MM.1S (cell line): ENCODE measurements around the gene G3BP1.

Experiments used
- EZH2 ChIP-seq: fragments of 300-600 bp; sonication (generic); optimal IDR thresholded peaks from 2 replicates; pipeline ENCODE3; 2017; ENCODE audit warnings: low read depth, mild to moderate bottlenecking, antibody characterized with exemption, low read length, mixed read lengths
- EZH2phosphoT487 ChIP-seq: fragments of 300-600 bp; sonication (generic); IDR thresholded peaks from 2 replicates; pipeline ENCODE4 v1.6.1; 2018; ENCODE audit warnings: antibody characterized with exemption, low read length
- TF ChIP-seq, protein P1 (sequence below): fragments of 300-600 bp; sonication (generic); IDR thresholded peaks from 2 replicates; pipeline ENCODE4 v1.5.1; 2016; ENCODE audit warnings: antibody characterized with exemption, low read length, mixed read lengths

DNA sequence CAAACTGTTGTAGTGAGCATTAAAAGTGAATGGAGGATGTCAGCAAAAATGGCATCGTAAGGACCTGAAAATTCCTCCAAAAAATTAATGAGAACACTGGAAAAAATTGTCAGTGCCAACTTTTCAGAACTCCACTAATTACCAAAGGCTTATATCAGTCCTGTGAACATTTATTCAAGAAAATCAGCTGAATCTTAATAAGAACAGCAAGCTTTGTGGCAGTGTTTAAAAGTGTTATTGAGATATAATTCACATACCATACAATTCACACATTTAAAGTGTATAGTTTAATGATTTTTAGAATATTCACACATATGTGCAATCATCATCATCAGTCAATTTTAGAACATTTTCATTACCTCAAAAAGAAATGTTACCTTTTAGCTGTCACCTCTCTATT, 57.6 kb downstream of the G3BP1 start:
- TF ChIP-seq, protein P1, sequence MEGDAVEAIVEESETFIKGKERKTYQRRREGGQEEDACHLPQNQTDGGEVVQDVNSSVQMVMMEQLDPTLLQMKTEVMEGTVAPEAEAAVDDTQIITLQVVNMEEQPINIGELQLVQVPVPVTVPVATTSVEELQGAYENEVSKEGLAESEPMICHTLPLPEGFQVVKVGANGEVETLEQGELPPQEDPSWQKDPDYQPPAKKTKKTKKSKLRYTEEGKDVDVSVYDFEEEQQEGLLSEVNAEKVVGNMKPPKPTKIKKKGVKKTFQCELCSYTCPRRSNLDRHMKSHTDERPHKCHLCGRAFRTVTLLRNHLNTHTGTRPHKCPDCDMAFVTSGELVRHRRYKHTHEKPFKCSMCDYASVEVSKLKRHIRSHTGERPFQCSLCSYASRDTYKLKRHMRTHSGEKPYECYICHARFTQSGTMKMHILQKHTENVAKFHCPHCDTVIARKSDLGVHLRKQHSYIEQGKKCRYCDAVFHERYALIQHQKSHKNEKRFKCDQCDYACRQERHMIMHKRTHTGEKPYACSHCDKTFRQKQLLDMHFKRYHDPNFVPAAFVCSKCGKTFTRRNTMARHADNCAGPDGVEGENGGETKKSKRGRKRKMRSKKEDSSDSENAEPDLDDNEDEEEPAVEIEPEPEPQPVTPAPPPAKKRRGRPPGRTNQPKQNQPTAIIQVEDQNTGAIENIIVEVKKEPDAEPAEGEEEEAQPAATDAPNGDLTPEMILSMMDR = no peak
- TF ChIP-seq EZH2 (no peak), EZH2phosphoT487 (no peak)
